H9 (cell line): ENCODE measurements around the gene RADIL. TPM values are rescaled to one million over a fixed set of nuclear protein-coding genes. Genes with fewer than 3 reads are reported as not detected.

Experiments used
- DNase-seq: peaks from one replicate; pipeline ENCODE4 v3.0.0-alpha.2; 2017
- H2AFZ ChIP-seq: one replicate; pipeline ENCODE4 v1.6.1; 2013; ENCODE audit warnings: mild to moderate bottlenecking, low read length, control low read depth, moderate library complexity
- H2AK5ac ChIP-seq: 2 replicates; pipeline ENCODE4 v1.6.1; 2013; ENCODE audit warnings: low read length, control low read depth, mixed read lengths; ENCODE audit not compliant: insufficient read length
- H2BK120ac ChIP-seq: one replicate; pipeline ENCODE4 v1.6.1; 2013; ENCODE audit warnings: low read depth, mild to moderate bottlenecking, low read length, control low read depth, inconsistent platforms; ENCODE audit not compliant: poor library complexity, severe bottlenecking
- H2BK12ac ChIP-seq: 2 replicates; pipeline ENCODE4 v1.6.1; 2013; ENCODE audit warnings: low read length, control low read depth, mixed read lengths, low read depth; ENCODE audit not compliant: insufficient read length
- H2BK15ac ChIP-seq: 2 replicates; pipeline ENCODE4 v1.6.1; 2013; ENCODE audit warnings: low read depth, low read length, control low read depth
- H2BK20ac ChIP-seq: one replicate; pipeline ENCODE4 v1.6.1; 2013; ENCODE audit warnings: low read depth, mild to moderate bottlenecking, low read length, control low read depth, inconsistent platforms; ENCODE audit not compliant: poor library complexity, severe bottlenecking
- H2BK5ac ChIP-seq: 2 replicates; pipeline ENCODE4 v1.6.1; 2013; ENCODE audit warnings: low read length, control low read depth, mixed read lengths; ENCODE audit not compliant: insufficient read length
- H3K14ac ChIP-seq: 2 replicates; pipeline ENCODE4 v1.6.1; 2013; ENCODE audit warnings: low read length, control low read depth; ENCODE audit not compliant: insufficient read depth
- H3K18ac ChIP-seq: 2 replicates; pipeline ENCODE4 v1.6.1; 2013; ENCODE audit warnings: low read depth, mild to moderate bottlenecking, mixed read lengths, low read length, control low read depth; ENCODE audit not compliant: insufficient read length
- H3K23ac ChIP-seq: 2 replicates; pipeline ENCODE4 v1.6.1; 2013; ENCODE audit warnings: low read length, control low read depth, mixed read lengths, low read depth; ENCODE audit not compliant: insufficient read length
- H3K23me2 ChIP-seq: 2 replicates; pipeline ENCODE4 v1.6.1; 2013; ENCODE audit warnings: low read depth, mild to moderate bottlenecking, mixed read lengths, low read length, control low read depth; ENCODE audit not compliant: insufficient read length, poor library complexity, severe bottlenecking
- H3K27ac ChIP-seq: 2 replicates; pipeline ENCODE4 v1.5.1; 2013; ENCODE audit warnings: low read length, control low read depth, mixed read lengths, low read depth; ENCODE audit not compliant: insufficient read length
- H3K27me3 ChIP-seq: 2 replicates; pipeline ENCODE4 v1.6.1; 2013; ENCODE audit warnings: low read length, control low read depth, inconsistent platforms; ENCODE audit not compliant: insufficient read depth
- H3K4ac ChIP-seq: 2 replicates; pipeline ENCODE4 v1.6.1; 2013; ENCODE audit warnings: low read depth, mild to moderate bottlenecking, control low read depth, inconsistent platforms, low read length, moderate library complexity
- H3K4me1 ChIP-seq: 2 replicates; pipeline ENCODE4 v1.6.1; 2013; ENCODE audit warnings: low read length, control low read depth, inconsistent platforms; ENCODE audit not compliant: insufficient read depth
- H3K4me2 ChIP-seq: 2 replicates; pipeline ENCODE4 v1.6.1; 2013; ENCODE audit warnings: low read length, control low read depth, mixed read lengths; ENCODE audit not compliant: insufficient read length, insufficient read depth
- H3K56ac ChIP-seq: 2 replicates; pipeline ENCODE4 v1.6.1; 2013; ENCODE audit warnings: low read depth, mild to moderate bottlenecking, mixed read lengths, low read length, control low read depth; ENCODE audit not compliant: insufficient read length
- H3K79me1 ChIP-seq: 2 replicates; pipeline ENCODE4 v1.6.1; 2013; ENCODE audit warnings: low read depth, mild to moderate bottlenecking, moderate library complexity, low read length, control low read depth, inconsistent platforms; ENCODE audit not compliant: insufficient read depth, poor library complexity, severe bottlenecking
- H3K79me2 ChIP-seq: 2 replicates; pipeline ENCODE4 v1.6.1; 2013; ENCODE audit warnings: low read length, control low read depth, inconsistent platforms; ENCODE audit not compliant: insufficient read depth
- H3K9ac ChIP-seq: 2 replicates; pipeline ENCODE4 v1.6.1; 2013; ENCODE audit warnings: low read length, control low read depth, mixed read lengths; ENCODE audit not compliant: insufficient read length; ENCODE audit errors: extremely low read depth
- H3K9me3 ChIP-seq: one replicate; pipeline ENCODE4 v1.6.1; 2013; ENCODE audit warnings: low read depth, low read length, inconsistent platforms; ENCODE audit not compliant: control insufficient read depth
- H3T11ph ChIP-seq: one replicate; pipeline ENCODE4 v1.6.1; 2013; ENCODE audit warnings: mild to moderate bottlenecking, low read length, control low read depth, inconsistent platforms
- H4K20me1 ChIP-seq: one replicate; pipeline ENCODE4 v1.6.1; 2013; ENCODE audit not compliant: control insufficient read depth, insufficient read length, insufficient read depth
- H4K5ac ChIP-seq: 2 replicates; pipeline ENCODE4 v1.6.1; 2013; ENCODE audit warnings: low read depth, mild to moderate bottlenecking, mixed read lengths, low read length, control low read depth; ENCODE audit not compliant: insufficient read length
- H4K8ac ChIP-seq: replicated peaks from 2 replicates; pipeline ENCODE4 v1.6.1; 2013; ENCODE audit warnings: low read length, control low read depth, mixed read lengths, low read depth; ENCODE audit not compliant: insufficient read length
- H4K91ac ChIP-seq: 2 replicates; pipeline ENCODE4 v1.6.1; 2013; ENCODE audit warnings: low read depth, mild to moderate bottlenecking, moderate library complexity, mixed read lengths, low read length, control low read depth; ENCODE audit not compliant: insufficient read length
- H3K27ac Mint-ChIP-seq, 3 experiments: 2 replicates in 2 of 3; 3 replicates in 1 of 3; pipeline ENCODE4 v1.8.0; 2020 to 2021; ENCODE audit warnings: mixed read lengths in 3 of 3, mild to moderate bottlenecking in 1 of 3, moderate library complexity in 1 of 3
- H3K27me3 Mint-ChIP-seq: 2 replicates; pipeline ENCODE4 v1.8.0; 2021; ENCODE audit warnings: low read depth, mild to moderate bottlenecking, moderate library complexity, mixed read lengths
- H3K36me3 Mint-ChIP-seq, 3 experiments: 2 replicates in 2 of 3; 3 replicates in 1 of 3; pipeline ENCODE4 v1.8.0; 2020 to 2021; ENCODE audit warnings: low read depth in 3 of 3, mixed read lengths in 3 of 3; ENCODE audit not compliant: insufficient read depth in 1 of 3
- H3K4me1 Mint-ChIP-seq, 2 experiments: 2 replicates each; pipeline ENCODE4 v1.8.0; 2020; ENCODE audit warnings: mixed read lengths in 2 of 2
- H3K4me3 Mint-ChIP-seq, 2 experiments: 2 replicates in 1 of 2; 3 replicates in 1 of 2; pipeline ENCODE4 v1.8.0; 2020 to 2021; ENCODE audit warnings: mild to moderate bottlenecking in 2 of 2, mixed read lengths in 2 of 2, moderate library complexity in 1 of 2
- H3K9me3 Mint-ChIP-seq, 2 experiments: 2 replicates in 1 of 2; 3 replicates in 1 of 2; pipeline ENCODE4 v1.8.0; 2020; ENCODE audit warnings: mild to moderate bottlenecking in 2 of 2, mixed read lengths in 2 of 2, moderate library complexity in 1 of 2
- CTCF ChIP-seq: fragments of 200-600 bp; sonication (generic); conservative IDR thresholded peaks from 3 replicates; pipeline ENCODE4 v1.8.0; 2021; ENCODE audit warnings: antibody characterized with exemption, mild to moderate bottlenecking
- WGBS: extraction: QIAGEN DNeasy Blood & Tissue Kit; methylation state at CpG from one replicate; pipeline ENCODE4 v1.1.7; 2013; ENCODE audit warnings: missing lambda C conversion rate, low lambda C conversion rate, mixed read lengths; ENCODE audit not compliant: insufficient read length; ENCODE audit errors: extremely low coverage; 5-methylcytosine and 5-hydroxymethylcytosine counted together
- total RNA-seq: library from RNA; stranded (reverse); gene quantifications from 2 replicates; pipeline ENCODE4 v1.2.1, GENCODE V29; 2021

RADIL gene
- total RNA-seq, 1 experiment from 2014 or later: 4.7 TPM

DNA sequence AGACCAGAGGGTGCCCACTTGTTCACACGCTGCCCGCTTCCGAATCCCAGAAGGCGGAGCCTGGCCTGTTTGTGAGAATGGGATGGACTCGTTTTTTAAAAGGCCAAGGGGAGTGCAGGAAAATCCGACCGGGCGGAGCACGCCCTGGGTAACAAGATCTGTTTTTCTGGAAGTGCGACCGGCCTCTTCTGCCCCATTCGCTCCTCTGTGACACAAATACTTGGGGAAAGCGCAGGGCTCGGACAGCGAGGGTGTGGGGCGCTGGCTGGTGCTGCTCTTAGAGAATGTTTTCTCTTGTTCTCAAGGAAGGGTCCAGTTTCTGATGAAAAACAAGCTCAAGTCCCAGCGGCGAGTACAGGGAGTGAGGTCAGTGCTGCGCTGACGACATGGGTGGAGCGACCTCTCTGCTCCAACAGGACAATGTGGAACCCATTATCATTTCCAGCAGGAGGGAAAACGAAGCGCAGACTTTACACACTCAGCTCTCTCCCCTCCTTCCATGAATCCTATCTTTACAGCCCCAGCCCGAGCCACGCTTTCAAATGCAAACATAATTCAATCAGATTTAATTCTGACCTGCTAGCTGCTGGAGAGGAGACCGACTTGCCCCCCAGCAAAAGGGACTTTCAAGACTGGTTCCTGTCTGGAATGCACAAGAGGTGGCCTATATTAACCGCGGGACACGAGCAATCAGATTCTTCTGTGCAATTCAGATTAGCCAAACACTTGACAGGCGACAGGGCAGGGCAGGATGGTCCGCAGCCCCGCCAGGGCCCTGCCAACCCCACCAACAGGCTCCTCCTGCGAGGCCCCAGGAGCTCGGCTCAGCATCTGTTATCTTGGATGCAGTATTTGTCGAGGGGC lies 1.1 kb downstream of the RADIL start:
- Histone ChIP-seq H3K23me2 (peaks cover 11% of the 10 kb centered on the region), H3K79me1 (no peaks in the 10 kb centered on the region), H3K4me1 (no peaks in the 10 kb centered on the region), H3K9me3 (no peaks in the 10 kb centered on the region), H3K4me2 (peak overlapping the region; percentile 79), H2AK5ac (no peak overlapping the region), H2BK20ac (no peak overlapping the region), H4K5ac (no peak overlapping the region), H3K27me3 (no peaks in the 10 kb centered on the region), H2BK5ac (no peak overlapping the region), H2BK12ac (no peak overlapping the region), H4K8ac (no peak overlapping the region), H3K9ac (peak overlapping the region; percentile 15), H2BK15ac (no peak overlapping the region), H3K79me2 (no peaks in the 10 kb centered on the region), H3K56ac (no peak overlapping the region), H3K27ac (no peak overlapping the region), H3K23ac (no peak overlapping the region), H3K18ac (peak overlapping the region; percentile 44), H3T11ph (no peak overlapping the region), H4K20me1 (no peaks in the 10 kb centered on the region), H3K14ac (peak overlapping the region; percentile 23), H2AFZ (peak overlapping the region; percentile 67), H4K91ac (no peak overlapping the region), H3K4ac (no peak overlapping the region; the same call in 1 of the 2 replicates), H2BK120ac (no peak overlapping the region)
- TF ChIP-seq CTCF: no peak
- Mint-ChIP-seq H3K36me3 (peaks cover 0 to 6% (median 2%) of the 10 kb centered on the region in 3 experiments; a peak in 3 of 7 replicates), H3K4me1 (peaks cover 11 to 15% of the 10 kb centered on the region in 2 experiments), H3K27me3 (peaks cover 10% of the 10 kb centered on the region), H3K27ac (peak overlapping the region; percentile 53 to 97 (median 82); a peak in 6 of 7 replicates), H3K9me3 (no peaks in the 10 kb centered on the region; a peak in 2 of 5 replicates), H3K4me3 (peak overlapping the region; percentile 70 to 91)
- no CpG with 5 or more reads among the region's 35 CpGs for WGBS
- DNase-seq: peak; percentile 71
